H1 (cell line): ENCODE measurements around the gene CAPZB. TPM values are rescaled to one million over a fixed set of nuclear protein-coding genes. Genes with fewer than 3 reads are reported as not detected.

Source experiments
- CTCF ChIA-PET: fragments of 300-600 bp; sonication (Branson Sonifier 250); formaldehyde crosslinking; loops from one replicate; lab custom pipeline; 2021; ENCODE audit not compliant: partially characterized antibody; lab: Charles Lee
- POLR2A ChIA-PET: fragments of 300-600 bp; sonication (Branson Sonifier 250); formaldehyde crosslinking; loops from one replicate; lab custom pipeline; 2021; ENCODE audit warnings: inconsistent platforms; ENCODE audit not compliant: partially characterized antibody; lab: Charles Lee
- DNase-seq, 2 experiments: peaks; one replicate each; pipeline versions ENCODE4 v3.0.0 to v3.0.0-alpha.2; 2010 to 2022; ENCODE audit warnings: low spot score in 2 of 2, low read depth in 1 of 2, mixed read lengths in 1 of 2
- FAIRE-seq: peaks from 2 replicates; lab custom pipeline; 2011; peaks lifted over from hg19 to GRCh38; lab: Jason Lieb, UNC
- H2AFZ ChIP-seq: 2 replicates; pipeline ENCODE4 v1.8.1; 2012; ENCODE audit warnings: low read length, inconsistent platforms
- H2AK5ac ChIP-seq: 2 replicates; pipeline ENCODE4 v1.6.1; 2013; ENCODE audit warnings: low read depth, low read length
- H2BK120ac ChIP-seq: replicated peaks from 2 replicates; pipeline ENCODE3; 2013; ENCODE audit warnings: low read depth, low read length, inconsistent platforms
- H2BK12ac ChIP-seq: 2 replicates; pipeline ENCODE4 v1.6.1; 2013; ENCODE audit warnings: low read depth, low read length
- H2BK15ac ChIP-seq: 2 replicates; pipeline ENCODE4 v1.6.1; 2013; ENCODE audit warnings: low read length
- H2BK20ac ChIP-seq: 2 replicates; pipeline ENCODE4 v1.6.1; 2013; ENCODE audit warnings: low read length
- H2BK5ac ChIP-seq: 2 replicates; pipeline ENCODE4 v1.6.1; 2013; ENCODE audit warnings: low read depth, low read length
- H3K14ac ChIP-seq: 2 replicates; pipeline ENCODE4 v1.6.1; 2013; ENCODE audit warnings: inconsistent platforms; ENCODE audit not compliant: insufficient read length
- H3K18ac ChIP-seq: 2 replicates; pipeline ENCODE4 v1.6.1; 2013; ENCODE audit warnings: low read length; ENCODE audit errors: extremely low read depth
- H3K23ac ChIP-seq: 2 replicates; pipeline ENCODE4 v1.6.1; 2013; ENCODE audit warnings: inconsistent platforms; ENCODE audit not compliant: insufficient read length
- H3K23me2 ChIP-seq: 2 replicates; pipeline ENCODE4 v1.6.1; 2013; ENCODE audit warnings: low read depth, low read length
- H3K27ac ChIP-seq: 2 replicates; pipeline ENCODE4 v1.6.1; 2011; ENCODE audit warnings: low read depth, low read length, inconsistent platforms
- H3K27me3 ChIP-seq, 4 experiments: replicated peaks in 1 of 4; 1 replicate in 1 of 4; 2 replicates in 3 of 4; pipeline versions ENCODE4 v1.6.1 to v1.8.1; 2011 to 2013; ENCODE audit warnings: low read length in 3 of 4, mild to moderate bottlenecking in 3 of 4, inconsistent platforms in 2 of 4, mixed read lengths in 2 of 4, moderate library complexity in 1 of 4; ENCODE audit not compliant: control insufficient read depth in 3 of 4, insufficient read depth in 3 of 4; ENCODE audit errors: extremely low read depth in 1 of 4
- H3K36me3 ChIP-seq, 4 experiments: 2 replicates each; pipeline versions ENCODE4 v1.6.1 to v1.8.1; 2011 to 2013; ENCODE audit warnings: mild to moderate bottlenecking in 4 of 4, low read length in 3 of 4, moderate library complexity in 2 of 4, control low read depth in 1 of 4, inconsistent platforms in 1 of 4; ENCODE audit not compliant: insufficient read depth in 4 of 4, control insufficient read depth in 2 of 4
- H3K4ac ChIP-seq: replicated peaks from 2 replicates; pipeline ENCODE3; 2013; ENCODE audit warnings: low read length, low read depth, mixed read lengths, inconsistent platforms; ENCODE audit not compliant: insufficient read length
- H3K4me1 ChIP-seq, 4 experiments: replicated peaks in 1 of 4; 1 replicate in 1 of 4; 2 replicates in 3 of 4; pipeline versions ENCODE4 v1.6.1 to v1.8.1; 2011 to 2013; ENCODE audit warnings: low read length in 3 of 4, inconsistent platforms in 2 of 4, mixed read lengths in 1 of 4; ENCODE audit not compliant: insufficient read depth in 4 of 4, control insufficient read depth in 3 of 4
- H3K4me2 ChIP-seq, 2 experiments: 2 replicates each; pipeline versions ENCODE4 v1.6.1 to v1.8.1; 2011 to 2013; ENCODE audit warnings: low read depth in 2 of 2, low read length in 2 of 2, control low read depth in 1 of 2, inconsistent platforms in 1 of 2, mild to moderate bottlenecking in 1 of 2; ENCODE audit not compliant: insufficient read depth in 1 of 2
- H3K4me3 ChIP-seq, 4 experiments: fragments of 200-600, 300-600 bp in 1 of 4; sonication (generic), shearing (Covaris generic), sonication (Bioruptor Twin) in 1 of 4; 2 replicates each; pipeline versions ENCODE4 v1.5.1 to v1.8.1; 2011 to 2016; ENCODE audit warnings: low read length in 4 of 4, low read depth in 3 of 4, control low read depth in 2 of 4, inconsistent platforms in 2 of 4, mild to moderate bottlenecking in 2 of 4, mixed read lengths in 1 of 4, moderate library complexity in 1 of 4; ENCODE audit not compliant: insufficient read depth in 2 of 4; ENCODE audit errors: extremely low read depth in 1 of 4
- H3K56ac ChIP-seq: replicated peaks from 2 replicates; pipeline ENCODE3; 2013; ENCODE audit warnings: low read depth, mild to moderate bottlenecking, mixed read lengths, low read length, inconsistent platforms; ENCODE audit not compliant: insufficient read length
- H3K79me1 ChIP-seq: 2 replicates; pipeline ENCODE4 v1.6.1; 2013; ENCODE audit warnings: low read depth, low read length, control low read depth
- H3K79me2 ChIP-seq, 2 experiments: 2 replicates each; pipeline versions ENCODE4 v1.6.1 to v1.8.1; 2012 to 2013; ENCODE audit warnings: low read length in 2 of 2, mild to moderate bottlenecking in 2 of 2, inconsistent platforms in 1 of 2; ENCODE audit not compliant: insufficient read depth in 2 of 2, control insufficient read depth in 1 of 2
- H3K9ac ChIP-seq, 4 experiments: replicated peaks in 1 of 4; 1 replicate in 1 of 4; 2 replicates in 3 of 4; pipeline versions ENCODE4 v1.6.1 to v1.8.1; 2011 to 2013; ENCODE audit warnings: low read depth in 3 of 4, low read length in 3 of 4, control low read depth in 2 of 4, mild to moderate bottlenecking in 2 of 4, moderate library complexity in 2 of 4, inconsistent platforms in 1 of 4; ENCODE audit errors: extremely low read depth in 1 of 4
- H3K9me3 ChIP-seq, 2 experiments: 2 replicates each; pipeline versions ENCODE4 v1.6.1 to v1.8.1; 2012 to 2013; ENCODE audit warnings: mild to moderate bottlenecking in 2 of 2, moderate library complexity in 2 of 2, control low read depth in 1 of 2, inconsistent platforms in 1 of 2, low read depth in 1 of 2, low read length in 1 of 2, mixed read lengths in 1 of 2; ENCODE audit not compliant: insufficient read depth in 2 of 2
- H4K20me1 ChIP-seq, 2 experiments: replicated peaks in 1 of 2; 2 replicates each; pipeline versions ENCODE3 to v1.8.1; 2011 to 2013; ENCODE audit warnings: inconsistent platforms in 2 of 2, low read length in 2 of 2, mild to moderate bottlenecking in 1 of 2; ENCODE audit not compliant: insufficient read depth in 2 of 2, control insufficient read depth in 1 of 2
- H4K5ac ChIP-seq: 2 replicates; pipeline ENCODE4 v1.6.1; 2013; ENCODE audit warnings: low read length, low read depth, mixed read lengths, inconsistent platforms; ENCODE audit not compliant: insufficient read length
- H4K8ac ChIP-seq: 2 replicates; pipeline ENCODE4 v1.8.0; 2013; ENCODE audit warnings: mild to moderate bottlenecking, moderate library complexity, low read length, inconsistent platforms; ENCODE audit not compliant: insufficient read depth; ENCODE audit errors: extremely low read depth
- H4K91ac ChIP-seq: replicated peaks from 2 replicates; pipeline ENCODE3; 2013; ENCODE audit warnings: low read length, mixed read lengths, inconsistent platforms; ENCODE audit not compliant: insufficient read length
- ATF3 ChIP-seq: IDR thresholded peaks from 2 replicates; pipeline ENCODE4 v1.6.1; 2011; ENCODE audit warnings: low read depth, mild to moderate bottlenecking, low read length; ENCODE audit not compliant: insufficient read depth
- EGR1 ChIP-seq: IDR thresholded peaks from 2 replicates; pipeline ENCODE4 v1.6.1; 2011; ENCODE audit warnings: low read depth, low read length, borderline replicate concordance
- GTF2F1 ChIP-seq: IDR thresholded peaks from 2 replicates; pipeline ENCODE4 v1.6.1; 2012; ENCODE audit warnings: low read depth, low read length, improper control_type of control experiment, borderline replicate concordance
- JUND ChIP-seq: IDR thresholded peaks from 2 replicates; pipeline ENCODE4 v1.6.1; 2011; ENCODE audit warnings: mild to moderate bottlenecking, improper control_type of control experiment, low read length
- KDM4A ChIP-seq: IDR thresholded peaks from one replicate; pipeline ENCODE4 v1.7.1; 2012; ENCODE audit warnings: low read depth, mild to moderate bottlenecking, moderate library complexity, low read length, inconsistent platforms; ENCODE audit not compliant: severe bottlenecking
- NANOG ChIP-seq: IDR thresholded peaks from 2 replicates; pipeline ENCODE4 v1.6.1; 2011; ENCODE audit warnings: low read length, low read depth, mild to moderate bottlenecking, inconsistent platforms; ENCODE audit not compliant: insufficient read depth, poor library complexity, severe bottlenecking
- PHF8 ChIP-seq: fragments of 200-600 bp; sonication (generic); conservative IDR thresholded peaks from 2 replicates; pipeline ENCODE4 v1.7.1; 2012; ENCODE audit warnings: low read depth, mild to moderate bottlenecking, inconsistent platforms, low read length, moderate library complexity
- RAD21 ChIP-seq, 2 experiments: IDR thresholded peaks in 1 of 2; conservative IDR thresholded peaks in 1 of 2; 2 replicates each; pipeline ENCODE4 v1.6.1; 2011; ENCODE audit warnings: low read depth in 2 of 2, low read length in 2 of 2, improper control_type of control experiment in 1 of 2, inconsistent platforms in 1 of 2, mild to moderate bottlenecking in 1 of 2, moderate library complexity in 1 of 2
- RFX5 ChIP-seq: IDR thresholded peaks from 2 replicates; pipeline ENCODE4 v1.6.1; 2011; ENCODE audit warnings: low read depth, low read length, improper control_type of control experiment, borderline replicate concordance
- TBP ChIP-seq: IDR thresholded peaks from 2 replicates; pipeline ENCODE4 v1.6.1; 2011; ENCODE audit warnings: low read depth, low read length, improper control_type of control experiment
- TCF12 ChIP-seq: IDR thresholded peaks from 2 replicates; pipeline ENCODE4 v1.6.1; 2011; ENCODE audit warnings: low read depth, mild to moderate bottlenecking, low read length
- WGBS, 2 experiments: shearing (Covaris generic) in 1 of 2; methylation state at CpG; one replicate each; pipeline versions ENCODE4 v1.1.6 to v1.1.7; 2013 to 2015; ENCODE audit warnings: low lambda C conversion rate in 2 of 2, mixed read lengths in 2 of 2, inconsistent platforms in 1 of 2, low coverage in 1 of 2, missing lambda C conversion rate in 1 of 2; ENCODE audit not compliant: insufficient replicate concordance in 2 of 2, insufficient coverage in 1 of 2, insufficient read length in 1 of 2; ENCODE audit errors: extremely low coverage in 1 of 2, missing lambda C conversion rate in 1 of 2; 5-methylcytosine and 5-hydroxymethylcytosine counted together
- polyA plus RNA-seq, 7 experiments: library from polyadenylated mRNA; depleted of rRNA in 3 of 7; stranded (reverse) in 5 of 7; unstranded in 2 of 7; fragments of >200 nt in 5 of 7; fragments of 200-250 nt in 2 of 7; gene quantifications; 1 replicate in 5 of 7; 2 replicates in 1 of 7; 4 replicates in 1 of 7; pipeline versions ENCODE4 v1.2.1 to v1.2.3, GENCODE V29; 2011 to 2013; ENCODE audit warnings: missing spikeins in 2 of 7, mixed read lengths in 2 of 7
- total RNA-seq: library from RNA; stranded (reverse); fragmentation: NEBNext Ultra II Directional; extraction: Animal tissue kit (Norgen Biotek cat#: 25700); gene quantifications from 2 replicates; pipeline ENCODE4 v1.2.1, GENCODE V29; 2021

Gene CAPZB
- total and polyA plus RNA-seq, 2 of the 8 experiments (the other 6 are each of a cell fraction or from before 2014, with no cell fraction given): 162 to 371 TPM

GRCh38 chr1:19462781-19463503 lies 22.4 kb downstream of the CAPZB start:
- Histone ChIP-seq H3K4me3 (peak overlapping the region in 1 of 4 experiments; percentile 3; a peak in 1 of 8 replicates), H3K23ac (no peak overlapping the region), H4K8ac (no peak overlapping the region), H3K18ac (no peak overlapping the region), H3K36me3 (no peaks in the 10 kb centered on the region), H2AFZ (no peak overlapping the region), H3K23me2 (no peaks in the 10 kb centered on the region), H4K5ac (no peak overlapping the region), H3K14ac (no peak overlapping the region), H2BK120ac (no peak overlapping the region), H3K79me1 (peaks cover 42% of the 10 kb centered on the region), H2BK5ac (no peak overlapping the region), H2BK12ac (no peak overlapping the region), H3K9me3 (no peaks in the 10 kb centered on the region), H2BK20ac (no peak overlapping the region), H3K4ac (no peak overlapping the region), H3K27me3 (no peaks in the 10 kb centered on the region), H4K91ac (no peak overlapping the region), H4K20me1 (peaks cover 41 to 51% of the 10 kb centered on the region in 2 experiments), H3K56ac (no peak overlapping the region), H3K27ac (no peak overlapping the region), H2AK5ac (no peak overlapping the region), H3K4me1 (peaks cover 15 to 30% (median 26%) of the 10 kb centered on the region in 4 experiments), H2BK15ac (no peak overlapping the region), H3K9ac (no peak overlapping the region), H3K79me2 (peaks cover 11 to 90% of the 10 kb centered on the region in 2 experiments), H3K4me2 (peak overlapping the region; percentile 28 to 33; a peak in 2 of 4 replicates)
- ChIA-PET POLR2A (interaction anchor here (1.5 kb wide), 1 partner anchor 11 kb away, joined by 3 read pairs; no protein-coding TSS in a partner anchor), CTCF (interaction anchor here (1.0 kb wide), 1 partner anchor 132 kb away, joined by 3 read pairs; no protein-coding TSS in a partner anchor)
- DNase-seq: no peak
- 65% methylated on average over 10 of the region's 10 CpGs; no CpG with 5 or more reads in 1 of the 2 experiments for WGBS, 2 experiments
- no peak for FAIRE-seq
- TF ChIP-seq RFX5 (no peak), JUND (no peak), GTF2F1 (no peak), EGR1 (no peak), KDM4A (no peak), TBP (no peak), ATF3 (no peak), NANOG (no peak), RAD21 (IDR thresholded peaks at IDR 0.05 in 1 of 2, conservative IDR thresholded peaks at IDR 0.05 in 1 of 2; ENCODE audit: low read depth in 2 of 2, low read length in 2 of 2) (no peak), TCF12 (no peak), PHF8 (no peak)
